GM18861 (cell line): ENCODE results near the gene CABP4.
"Not testable (repeated sequence)": the region's sequence is repeated elsewhere in the genome, so short reads cannot be mapped to it uniquely, and the experiment has no call there.

Experiments used
- ATAC-seq: cut with Tn5 transposase; IDR thresholded peaks from one replicate; pipeline ENCODE4 v1.9.1; 2021; ENCODE audit not compliant: unreplicated experiment

Gene CABP4

DNA sequence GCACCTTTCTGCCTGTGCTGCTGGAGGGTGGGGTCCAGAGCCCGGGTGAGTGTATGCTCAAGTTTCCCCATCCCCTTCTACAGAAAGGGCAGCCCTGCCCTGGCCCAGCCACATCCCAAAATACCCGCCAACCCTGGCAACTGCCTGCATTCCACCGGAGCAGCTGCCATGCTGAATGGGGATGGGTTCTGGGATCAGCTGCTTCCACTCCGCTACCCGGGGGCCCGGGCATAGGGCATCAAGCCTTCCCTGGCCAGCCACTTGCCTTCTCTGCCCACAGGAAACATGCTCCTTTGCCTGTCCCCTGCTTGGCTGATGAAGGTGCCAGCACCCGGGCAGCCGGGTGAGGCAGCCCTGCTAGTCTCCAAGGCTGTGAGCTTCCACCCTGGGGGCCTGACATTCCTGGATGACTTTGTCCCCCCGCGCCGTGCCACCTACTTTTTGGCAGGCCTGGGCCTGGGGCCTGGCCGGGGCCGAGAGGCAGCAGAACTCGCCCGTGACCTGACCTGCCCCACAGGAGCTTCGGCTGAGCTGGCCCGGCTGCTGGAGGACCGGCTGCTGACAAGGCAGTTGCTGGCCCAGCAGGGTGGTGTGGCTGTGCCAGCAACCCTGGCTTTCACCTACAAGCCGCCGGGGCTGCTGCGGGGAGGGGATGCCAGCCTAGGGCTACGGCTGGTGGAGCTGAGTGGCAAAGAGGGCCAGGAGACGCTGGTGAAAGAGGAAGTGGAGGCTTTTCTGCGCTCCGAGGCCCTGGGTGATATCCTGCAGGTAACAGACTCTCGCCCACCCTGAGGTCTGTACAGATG is 36.5 kb upstream of the CABP4 start:
- ATAC-seq, result no peak

DNA sequence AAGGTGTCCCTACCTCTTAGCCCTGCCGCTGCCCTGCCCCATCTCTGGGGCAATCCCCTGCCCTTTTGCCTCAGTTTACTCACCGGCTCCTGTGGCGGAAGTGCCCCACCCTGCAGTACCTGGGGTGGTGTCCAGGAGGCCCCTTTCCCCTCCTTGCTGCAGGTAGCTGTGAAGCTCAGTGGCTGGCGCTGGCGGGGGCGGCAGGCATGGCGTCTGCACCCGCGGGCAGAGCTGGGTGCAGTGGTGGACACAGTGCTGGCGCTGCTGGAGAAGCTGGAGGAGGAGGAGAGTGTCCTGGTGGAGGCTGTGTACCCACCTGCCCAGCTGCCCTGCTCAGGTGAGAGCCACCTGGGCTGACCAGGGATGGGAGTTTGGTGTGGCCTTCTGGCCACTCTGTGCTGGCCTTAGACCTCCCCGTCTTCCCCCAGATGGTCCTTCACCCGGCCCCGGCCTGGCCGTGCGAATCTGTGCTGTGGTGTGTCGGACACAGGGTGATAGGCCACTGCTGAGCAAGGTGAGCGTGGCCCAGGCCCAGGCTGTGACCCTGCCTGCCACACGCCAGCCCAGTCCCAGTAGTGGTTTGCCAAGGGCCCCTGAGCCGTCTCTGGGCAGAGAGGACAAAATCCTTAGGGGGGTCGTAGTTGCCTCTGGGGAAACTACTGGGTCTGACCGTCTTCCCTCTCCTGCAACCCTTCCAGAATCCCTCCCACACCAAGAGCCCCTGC is 35.7 kb upstream of the CABP4 start:
- ATAC-seq, result no peak

DNA sequence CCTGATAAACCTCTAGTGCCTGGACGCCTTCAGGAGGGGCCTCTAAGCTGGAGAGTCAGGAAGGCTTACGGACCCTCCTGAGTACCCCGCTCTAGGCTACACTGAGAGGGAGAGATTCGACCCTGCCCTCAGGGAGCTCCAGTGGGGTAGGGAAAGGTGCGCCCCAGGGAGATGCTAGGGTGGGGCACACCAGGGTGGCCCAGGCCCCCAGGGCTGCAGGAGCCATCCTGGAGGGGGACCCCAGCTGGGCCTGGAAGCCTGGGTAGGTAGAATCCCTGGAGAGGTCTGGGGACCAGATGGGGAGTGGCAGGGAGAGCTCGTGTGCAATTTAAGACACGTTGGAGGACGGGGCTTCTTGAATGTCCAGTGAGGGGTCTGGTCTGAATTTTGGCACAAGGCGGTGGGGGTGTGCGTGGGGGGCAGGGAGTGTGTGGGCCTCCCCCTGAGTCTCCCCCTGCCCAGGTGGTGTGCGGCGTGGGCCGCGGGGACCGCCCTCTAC is 35.0 kb upstream of the CABP4 start:
- no peak for ATAC-seq

DNA sequence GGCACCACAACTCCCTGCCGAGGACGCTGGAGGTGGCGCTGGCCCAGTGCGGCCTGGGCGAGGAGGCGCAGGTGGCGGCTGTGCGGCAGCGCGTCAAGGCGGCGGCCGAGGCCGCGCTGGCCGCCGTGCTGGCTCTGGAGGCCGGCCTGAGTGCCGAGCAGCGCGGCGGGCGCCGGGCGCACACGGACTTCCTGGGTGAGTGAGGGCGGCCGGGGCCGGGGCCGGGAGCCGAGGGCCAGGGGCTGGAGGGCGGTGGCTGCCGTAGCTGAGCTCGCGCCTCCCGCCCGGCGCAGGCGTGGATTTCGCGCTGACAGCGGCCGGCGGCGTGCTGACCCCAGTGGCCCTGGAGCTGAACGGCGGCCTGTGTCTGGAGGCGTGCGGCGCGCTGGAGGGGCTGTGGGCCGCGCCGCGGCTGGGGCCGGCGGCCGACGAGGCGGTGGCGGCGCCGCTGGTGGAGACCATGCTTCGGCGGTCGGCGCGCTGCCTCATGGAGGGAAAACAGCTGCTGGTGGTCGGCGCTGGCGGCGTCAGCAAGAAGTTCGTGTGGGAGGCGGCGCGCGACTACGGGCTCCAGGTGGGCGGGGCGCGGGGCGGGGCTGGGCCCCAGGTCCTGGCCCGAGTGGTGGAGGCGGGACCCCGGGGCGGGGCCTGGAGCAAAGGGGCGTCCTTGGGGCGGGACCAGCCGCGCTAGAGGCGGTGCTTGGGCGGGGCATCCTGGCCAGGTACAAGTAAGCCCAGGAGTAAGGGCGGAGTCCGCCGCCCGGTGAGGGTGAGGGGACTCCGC is 34.3 kb upstream of the CABP4 start:
- peak; percentile 58 for ATAC-seq

DNA sequence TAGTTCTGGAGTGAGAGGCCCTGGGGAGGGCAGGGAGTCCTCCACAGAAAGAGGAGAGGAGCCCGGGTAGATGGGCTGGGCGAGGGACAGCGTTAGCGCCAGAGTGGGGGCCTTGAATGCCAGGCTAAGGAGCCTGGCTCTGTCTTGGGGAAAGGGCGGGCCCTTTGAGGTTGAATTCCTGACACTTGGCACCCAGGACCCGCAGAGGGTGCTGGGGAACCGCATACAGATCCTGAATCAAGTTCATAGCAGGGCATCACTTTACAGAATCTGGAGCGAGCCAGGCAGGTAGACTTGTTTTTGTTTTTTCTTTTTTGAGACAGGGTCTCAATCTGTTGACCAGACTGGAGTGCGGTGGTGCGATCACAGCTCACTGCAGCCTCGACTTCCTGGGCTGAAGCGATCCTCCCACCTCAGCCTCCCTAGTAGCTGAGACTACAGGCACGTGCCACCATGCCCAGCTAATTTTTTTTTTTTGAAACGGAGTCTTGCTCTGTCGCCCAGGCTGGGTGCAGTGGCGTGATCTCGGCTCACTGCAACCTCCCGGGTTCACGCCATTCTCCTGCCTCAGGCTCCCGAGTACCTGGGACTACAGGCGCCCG is 33.6 kb upstream of the CABP4 start:
- no peak for ATAC-seq

DNA sequence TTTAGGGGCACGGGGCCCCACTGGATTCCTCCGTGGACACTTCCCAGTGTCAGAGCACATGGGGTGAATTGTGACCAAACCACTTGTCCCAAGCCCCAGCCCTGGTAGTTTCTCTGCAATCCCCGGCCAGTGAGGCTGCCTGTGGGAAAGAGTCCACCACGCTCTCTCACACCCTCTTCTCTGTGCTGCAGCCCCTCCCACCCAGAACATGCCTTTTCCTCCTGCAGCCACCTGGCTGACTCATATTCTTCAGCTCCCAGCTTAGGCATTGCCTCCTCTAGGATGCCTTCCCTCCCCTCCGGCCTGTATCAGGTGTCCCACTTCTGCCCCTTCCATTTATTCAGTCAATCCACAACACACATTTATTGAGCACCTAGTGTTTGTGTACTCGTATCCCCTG is 32.3 kb upstream of the CABP4 start:
- no peak for ATAC-seq

DNA sequence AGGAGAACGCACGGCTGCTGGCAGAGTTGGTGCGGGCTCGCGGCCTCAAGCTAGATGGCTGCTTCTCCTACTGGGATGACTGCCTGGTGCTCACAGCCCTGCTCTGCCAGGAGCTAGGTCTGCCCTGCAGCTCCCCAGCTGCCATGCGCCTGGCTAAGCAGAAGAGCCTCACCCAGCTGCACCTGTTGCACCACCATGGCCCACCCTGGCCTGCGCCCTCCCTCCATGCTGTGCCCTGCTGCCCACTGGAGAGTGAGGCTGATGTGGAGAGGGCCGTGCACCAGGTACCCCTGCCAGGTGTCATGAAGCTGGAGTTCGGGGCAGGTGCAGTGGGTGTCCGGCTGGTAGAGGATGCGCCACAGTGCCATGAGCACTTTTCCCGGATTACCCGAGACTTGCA is 31.7 kb upstream of the CABP4 start:
- no peak for ATAC-seq

DNA sequence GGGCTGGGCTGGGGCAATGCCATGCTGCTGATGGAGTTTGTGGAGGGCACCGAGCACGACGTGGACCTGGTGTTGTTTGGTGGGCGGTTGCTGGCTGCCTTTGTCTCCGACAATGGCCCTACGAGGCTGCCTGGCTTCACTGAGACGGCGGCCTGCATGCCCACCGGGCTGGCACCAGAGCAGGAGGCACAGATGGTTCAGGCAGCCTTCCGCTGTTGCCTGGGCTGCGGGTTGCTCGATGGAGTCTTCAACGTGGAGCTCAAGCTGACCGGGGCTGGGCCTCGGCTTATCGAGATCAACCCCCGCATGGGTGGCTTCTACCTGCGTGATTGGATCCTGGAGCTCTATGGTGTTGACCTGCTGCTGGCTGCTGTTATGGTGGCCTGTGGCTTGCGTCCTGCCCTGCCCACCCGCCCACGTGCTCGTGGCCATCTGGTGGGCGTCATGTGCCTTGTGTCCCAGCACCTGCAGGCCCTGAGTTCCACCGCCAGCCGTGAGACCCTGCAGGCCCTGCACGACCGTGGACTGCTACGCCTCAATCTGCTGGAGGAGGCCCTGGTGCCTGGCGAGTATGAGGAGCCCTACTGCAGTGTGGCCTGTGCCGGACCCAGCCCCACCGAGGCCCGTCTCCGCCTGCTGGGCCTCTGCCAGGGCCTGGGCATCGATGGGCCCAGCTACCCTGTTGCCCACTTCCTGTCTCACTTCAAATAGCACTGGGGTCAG is 31.1 kb upstream of the CABP4 start:
- ATAC-seq, result no peak

DNA sequence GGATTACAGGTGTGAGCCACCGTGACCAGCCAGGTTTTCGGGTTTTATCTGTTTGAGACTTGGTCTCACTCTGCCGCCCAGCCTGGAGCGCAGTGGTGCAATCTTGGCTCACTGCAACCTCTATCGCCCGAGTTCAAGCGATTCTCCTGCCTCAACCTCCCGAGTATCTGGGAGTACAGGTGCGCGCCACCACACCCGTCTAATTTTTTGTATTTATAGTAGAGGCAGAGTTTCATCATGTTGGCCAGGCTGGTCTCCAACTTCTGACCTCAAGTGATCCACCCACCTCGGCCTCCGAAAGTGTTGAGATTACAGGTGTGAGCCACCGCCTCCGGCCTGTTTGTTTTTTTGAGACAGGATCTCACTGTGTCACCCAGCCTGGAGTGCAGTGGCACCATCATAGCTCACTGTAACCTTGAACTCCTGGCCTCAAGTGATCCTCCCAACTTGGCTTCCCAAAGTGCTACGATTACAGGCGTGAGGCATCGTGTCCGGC is 27.7 kb upstream of the CABP4 start:
- ATAC-seq, result not testable (repeated sequence)

DNA sequence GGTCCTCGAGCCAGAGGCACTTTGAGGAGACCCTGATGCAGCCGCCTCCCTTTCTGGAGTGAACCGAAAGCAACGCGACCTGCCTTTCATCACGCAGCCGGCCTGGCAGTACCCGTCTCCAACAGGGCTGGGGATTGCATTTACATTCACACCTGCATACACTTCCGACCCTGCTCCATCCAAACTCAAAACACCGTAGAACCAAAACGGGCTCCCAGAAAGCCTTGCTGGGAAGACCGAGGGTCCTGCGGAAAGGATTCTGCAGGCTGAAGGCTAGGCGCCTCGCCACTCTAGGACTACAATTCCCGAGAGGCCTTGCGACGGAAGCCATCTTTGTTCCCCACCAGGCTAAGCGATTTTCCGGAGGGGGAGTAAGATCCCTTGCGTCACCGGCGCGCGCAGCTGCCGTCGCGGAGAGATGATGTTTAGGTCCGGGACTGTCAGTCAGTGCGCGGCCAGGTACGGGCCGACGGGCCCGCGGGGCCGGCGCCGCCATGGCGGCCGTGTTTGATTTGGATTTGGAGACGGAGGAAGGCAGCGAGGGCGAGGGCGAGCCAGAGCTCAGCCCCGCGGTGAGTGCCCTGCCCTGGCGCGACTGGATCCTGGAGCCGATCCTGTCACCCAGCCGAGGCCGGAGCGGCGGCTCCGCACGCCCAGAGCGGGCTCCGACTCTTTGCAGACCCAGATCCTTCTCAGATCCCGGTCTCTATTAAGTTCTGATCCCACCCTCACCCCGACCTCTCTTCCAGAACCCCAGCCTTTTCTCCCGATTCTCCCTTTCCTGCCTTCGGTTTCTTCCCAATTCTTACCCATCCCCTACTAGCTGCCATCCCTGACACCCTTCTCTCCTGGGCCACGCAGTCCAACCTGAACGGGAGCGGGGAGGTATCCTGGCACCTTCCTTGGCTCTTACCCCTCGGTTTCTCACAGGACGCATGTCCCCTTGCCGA is 26.8 kb upstream of the CABP4 start, which contains the start of gene RPS6KB2:
TSS of gene RPS6KB2 (plus strand) at position 443 of the 950 bp plus-strand sequence. CDS start at position 495, 52 bp downstream.
- ATAC-seq, result peak; percentile 71

DNA sequence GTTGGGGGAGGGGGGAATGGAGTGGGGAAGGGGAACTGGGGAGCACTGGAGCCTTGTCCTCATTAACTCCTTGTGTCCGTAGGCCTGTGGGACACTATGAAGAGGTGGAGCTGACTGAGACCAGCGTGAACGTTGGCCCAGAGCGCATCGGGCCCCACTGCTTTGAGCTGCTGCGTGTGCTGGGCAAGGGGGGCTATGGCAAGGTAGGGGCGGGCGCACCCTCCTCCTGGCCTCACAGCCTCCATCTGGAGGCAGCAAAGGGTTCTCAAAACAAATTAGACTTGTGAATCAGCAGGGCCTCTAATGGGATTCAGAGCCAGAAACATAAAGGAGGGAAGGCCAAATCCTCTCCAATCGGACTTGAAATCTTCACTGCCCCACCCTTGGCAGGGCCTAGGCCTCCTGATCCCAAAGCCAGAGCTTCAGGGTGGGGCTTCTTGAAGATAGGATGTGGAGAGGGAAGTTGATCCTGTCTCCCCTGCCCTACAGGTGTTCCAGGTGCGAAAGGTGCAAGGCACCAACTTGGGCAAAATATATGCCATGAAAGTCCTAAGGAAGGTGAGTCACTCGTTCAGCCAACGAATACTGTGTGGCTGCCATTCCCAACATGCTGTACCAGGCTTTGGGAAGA is 26.0 kb upstream of the CABP4 start:
- no peak for ATAC-seq

DNA sequence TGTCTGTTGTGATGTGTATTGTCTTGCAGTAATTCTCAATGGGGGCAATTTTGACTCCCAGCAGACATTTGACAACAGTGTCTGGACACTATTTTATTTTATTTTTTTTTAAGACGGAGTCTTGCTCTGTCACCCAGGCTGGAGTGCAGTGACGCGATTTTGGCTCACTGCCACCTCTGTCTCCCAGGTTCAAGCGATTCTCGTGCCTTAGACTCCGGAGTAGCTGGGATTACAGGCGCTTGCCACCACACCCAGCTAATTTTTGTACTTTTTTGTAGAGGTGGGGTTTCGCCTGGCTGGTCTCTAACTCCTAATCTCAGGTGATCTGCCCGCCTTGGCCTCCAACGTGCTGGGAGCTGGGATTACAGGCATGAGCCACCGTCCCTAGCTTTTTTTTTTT is 25.4 kb upstream of the CABP4 start:
- ATAC-seq, result no peak

DNA sequence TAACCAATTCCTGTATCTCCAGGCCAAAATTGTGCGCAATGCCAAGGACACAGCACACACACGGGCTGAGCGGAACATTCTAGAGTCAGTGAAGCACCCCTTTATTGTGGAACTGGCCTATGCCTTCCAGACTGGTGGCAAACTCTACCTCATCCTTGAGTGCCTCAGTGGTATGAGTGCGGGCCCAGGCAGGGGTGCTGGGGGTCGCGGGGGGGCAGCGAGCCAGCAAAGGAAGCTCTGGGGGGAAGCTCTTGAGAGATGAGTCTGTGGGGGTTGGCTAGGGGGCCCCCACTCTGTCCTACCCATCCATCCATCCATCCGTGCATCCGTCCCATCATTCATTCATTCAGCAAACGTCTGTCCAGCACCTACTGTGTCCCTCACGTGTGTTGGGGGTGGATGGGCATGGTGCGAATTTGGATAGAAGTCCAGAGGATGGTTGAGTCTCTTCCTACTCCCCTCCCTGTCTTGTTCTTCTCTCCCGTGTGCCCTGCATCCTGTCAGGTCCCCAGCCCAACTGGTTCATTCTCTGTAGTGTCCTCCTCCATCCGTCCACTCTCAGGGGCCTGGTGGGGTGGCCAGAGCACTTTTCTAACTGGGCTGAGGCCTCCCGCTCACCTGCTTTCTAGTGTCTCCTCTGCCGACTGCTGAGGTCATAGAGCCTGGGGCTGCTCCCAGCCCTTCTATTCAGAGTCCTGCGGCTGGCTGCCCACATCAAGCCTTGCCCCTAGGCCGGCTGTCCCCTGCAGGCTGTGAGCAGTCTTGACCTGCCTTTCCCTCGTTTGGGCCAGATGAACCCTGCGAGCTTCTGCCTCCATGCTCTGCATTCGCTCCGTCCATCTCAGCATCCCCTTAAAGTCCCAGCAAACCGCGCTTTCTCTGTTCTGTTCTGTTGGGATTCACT is 23.6 kb upstream of the CABP4 start:
- no peak for ATAC-seq

DNA sequence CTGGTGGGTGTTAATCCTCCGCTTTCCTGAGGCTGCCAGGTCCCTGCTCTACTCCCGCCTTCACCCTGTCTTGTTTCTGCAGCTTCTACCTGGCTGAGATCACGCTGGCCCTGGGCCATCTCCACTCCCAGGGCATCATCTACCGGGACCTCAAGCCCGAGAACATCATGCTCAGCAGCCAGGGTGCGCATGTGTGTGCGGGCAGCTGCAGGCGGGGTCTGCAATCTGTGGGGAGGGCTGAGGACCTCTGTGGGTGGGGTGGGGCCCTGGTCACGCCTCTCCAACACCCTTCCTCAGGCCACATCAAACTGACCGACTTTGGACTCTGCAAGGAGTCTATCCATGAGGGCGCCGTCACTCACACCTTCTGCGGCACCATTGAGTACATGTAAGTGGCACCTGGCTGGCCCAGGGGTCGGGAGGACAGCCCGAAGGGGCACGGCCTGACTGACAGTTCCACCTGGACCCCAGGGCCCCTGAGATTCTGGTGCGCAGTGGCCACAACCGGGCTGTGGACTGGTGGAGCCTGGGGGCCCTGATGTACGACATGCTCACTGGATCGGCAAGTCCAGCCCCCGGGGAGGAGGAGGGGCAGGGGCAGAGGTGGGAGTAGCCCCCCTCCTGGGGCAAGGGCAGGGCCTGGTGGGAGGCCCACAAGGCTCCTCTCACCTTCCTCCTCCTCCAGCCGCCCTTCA is 22.4 kb upstream of the CABP4 start:
- no peak for ATAC-seq

DNA sequence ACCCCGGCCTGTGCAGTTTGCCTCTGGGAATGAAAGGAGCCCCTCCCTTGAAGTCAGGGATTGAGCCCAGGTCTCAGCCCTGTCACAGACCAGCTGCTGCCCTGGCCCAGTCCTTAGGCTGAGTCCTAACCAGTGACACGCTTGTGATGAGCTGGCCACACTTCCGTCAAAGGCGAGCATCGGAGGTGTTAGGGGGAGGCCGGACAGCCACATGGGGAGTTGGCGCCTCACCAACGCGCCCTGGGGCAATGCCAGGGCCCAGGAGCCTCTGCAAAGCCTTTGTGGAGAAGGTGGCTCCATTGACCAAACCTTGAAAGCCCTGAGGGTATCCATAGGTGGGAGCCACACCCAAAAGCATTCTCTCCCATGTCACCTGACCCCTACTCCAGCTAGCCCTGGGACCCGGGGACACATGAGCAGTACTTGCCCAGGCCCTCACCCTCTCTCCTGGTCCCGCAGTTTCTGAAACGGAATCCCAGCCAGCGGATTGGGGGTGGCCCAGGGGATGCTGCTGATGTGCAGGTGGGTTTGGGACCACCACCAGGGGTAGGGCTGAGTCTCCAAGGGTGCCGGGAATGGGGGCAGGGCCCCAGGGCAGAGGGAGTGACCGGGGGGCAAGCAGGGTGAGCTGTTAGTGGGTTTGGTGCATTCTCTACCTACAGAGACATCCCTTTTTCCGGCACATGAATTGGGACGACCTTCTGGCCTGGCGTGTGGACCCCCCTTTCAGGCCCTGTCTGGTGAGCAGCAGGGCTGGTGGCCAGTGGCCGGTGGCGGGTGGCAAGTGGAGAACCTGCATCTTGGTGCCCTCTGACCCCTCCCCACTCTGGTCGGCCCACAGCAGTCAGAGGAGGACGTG is 21.4 kb upstream of the CABP4 start:
- no peak for ATAC-seq

DNA sequence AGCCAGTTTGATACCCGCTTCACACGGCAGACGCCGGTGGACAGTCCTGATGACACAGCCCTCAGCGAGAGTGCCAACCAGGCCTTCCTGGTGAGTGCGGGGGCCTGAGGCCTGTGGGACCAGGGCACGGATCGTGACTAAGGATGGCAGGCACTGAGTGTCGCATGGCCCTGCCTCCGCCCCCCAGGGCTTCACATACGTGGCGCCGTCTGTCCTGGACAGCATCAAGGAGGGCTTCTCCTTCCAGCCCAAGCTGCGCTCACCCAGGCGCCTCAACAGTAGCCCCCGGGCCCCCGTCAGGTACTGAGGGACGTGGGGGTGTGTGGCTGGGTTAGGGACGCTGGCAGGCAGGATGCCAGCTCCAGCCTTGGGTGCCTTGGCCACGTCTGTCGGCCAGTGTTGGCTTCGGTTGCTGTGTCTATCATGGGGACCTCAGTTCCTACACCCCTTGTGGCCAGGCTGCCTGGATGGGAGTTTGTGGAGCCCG is 20.7 kb upstream of the CABP4 start:
- no peak for ATAC-seq
